ENCODE results near the gene PPAN.

- no peak for TF ChIP-seq CTCF (IDR thresholded peaks at IDR 0.05)
- no peak for TF ChIP-seq SIN3A (IDR thresholded peaks at IDR 0.05; ENCODE audit: borderline replicate concordance, insufficient read depth, low read depth, low read length)
- no peak for TF ChIP-seq TCF7L2 (IDR thresholded peaks at IDR 0.05; ENCODE audit: low read depth, low read length)
- no peak for TF ChIP-seq POLR2AphosphoS5 (IDR thresholded peaks at IDR 0.05; ENCODE audit: low read depth, low read length)
These were observed 27.4 kb downstream of the PPAN start for GRCh38 chr19:10133596-10133995.
